ENCODE measurements around the gene MARCO. TPM values are rescaled to one million over a fixed set of nuclear protein-coding genes. Genes with fewer than 3 reads are reported as not detected.

The MARCO gene
- total and polyA plus RNA-seq, 4 donors: 21.8 to 113 (median 61.6) TPM

DNA sequence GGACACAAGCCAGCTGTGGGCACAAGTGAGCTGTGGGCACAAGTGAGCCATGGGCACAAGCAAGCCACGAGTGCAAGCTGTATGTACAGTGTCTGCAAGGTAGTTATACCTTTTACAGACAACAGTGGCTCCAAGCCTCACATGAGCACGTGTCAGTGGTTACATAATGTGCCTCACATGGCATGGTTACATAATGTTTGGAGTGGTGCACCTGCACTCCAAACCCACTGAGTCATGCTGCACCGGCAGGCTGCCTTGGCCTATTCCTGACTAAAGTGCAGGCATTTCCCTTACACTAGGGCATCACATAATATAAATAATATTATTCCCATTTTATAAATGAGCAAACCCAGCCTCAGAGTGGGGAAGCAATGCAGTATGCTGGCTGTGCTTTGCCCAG is 62.6 kb downstream of the MARCO start:
- 42% methylated on average over 3 of the region's 3 CpGs for WGBS
- Histone ChIP-seq H3K4me1 (ENCODE audit: control insufficient read depth in 4 of 4, insufficient read depth in 4 of 4, low read length in 3 of 4) (no peaks in the 10 kb centered on the region), H3K9ac (ENCODE audit: low read depth in 1 of 2, low read length in 2 of 2) (no peak overlapping the region), H3K27me3 (ENCODE audit: control insufficient read depth in 4 of 4, insufficient read depth in 4 of 4, low read length in 3 of 4) (peaks cover 0 to 5% (median 0%) of the 10 kb centered on the region in 4 donors), H3K9me3 (ENCODE audit: control insufficient read depth in 4 of 4, low read length in 3 of 4) (no peaks in the 10 kb centered on the region), H3K27ac (ENCODE audit: low read depth in 1 of 2, low read length in 2 of 2) (no peak overlapping the region), H3K4me3 (ENCODE audit: low read depth in 1 of 3, low read length in 3 of 3) (no peak overlapping the region), H3K36me3 (ENCODE audit: control insufficient read depth in 4 of 4, insufficient read depth in 3 of 4, low read depth in 1 of 4, low read length in 3 of 4) (no peaks in the 10 kb centered on the region)
- TF ChIP-seq YY1 (IDR thresholded peaks at IDR 0.05) (no peak), FOXA2 (IDR thresholded peaks at IDR 0.05) (no peak), RXRA (IDR thresholded peaks at IDR 0.05) (no peak), CTCF (IDR thresholded peaks at IDR 0.05; ENCODE audit: low read depth, low read length, missing input control) (no peak), ATF3 (IDR thresholded peaks at IDR 0.05) (no peak), JUND (IDR thresholded peaks at IDR 0.05) (no peak), REST (IDR thresholded peaks at IDR 0.05) (no peak), SP1 (IDR thresholded peaks at IDR 0.05) (no peak), FOXA1 (IDR thresholded peaks at IDR 0.05) (no peak), HNF4A (conservative IDR thresholded peaks at IDR 0.05) (no peak), RAD21 (IDR thresholded peaks at IDR 0.05) (no peak), GABPA (IDR thresholded peaks at IDR 0.05 in 1 of 2, conservative IDR thresholded peaks at IDR 0.05 in 1 of 2) (no peak), NR2F2 (IDR thresholded peaks at IDR 0.05) (no peak), TAF1 (conservative IDR thresholded peaks at IDR 0.05) (no peak), EGR1 (IDR thresholded peaks at IDR 0.05; ENCODE audit: low read depth in 2 of 2) (no peak)
- TF ChIP-seq, protein P1, sequence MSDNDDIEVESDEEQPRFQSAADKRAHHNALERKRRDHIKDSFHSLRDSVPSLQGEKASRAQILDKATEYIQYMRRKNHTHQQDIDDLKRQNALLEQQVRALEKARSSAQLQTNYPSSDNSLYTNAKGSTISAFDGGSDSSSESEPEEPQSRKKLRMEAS (IDR thresholded peaks at IDR 0.05): no peak
- TF ChIP-seq, protein P2, sequence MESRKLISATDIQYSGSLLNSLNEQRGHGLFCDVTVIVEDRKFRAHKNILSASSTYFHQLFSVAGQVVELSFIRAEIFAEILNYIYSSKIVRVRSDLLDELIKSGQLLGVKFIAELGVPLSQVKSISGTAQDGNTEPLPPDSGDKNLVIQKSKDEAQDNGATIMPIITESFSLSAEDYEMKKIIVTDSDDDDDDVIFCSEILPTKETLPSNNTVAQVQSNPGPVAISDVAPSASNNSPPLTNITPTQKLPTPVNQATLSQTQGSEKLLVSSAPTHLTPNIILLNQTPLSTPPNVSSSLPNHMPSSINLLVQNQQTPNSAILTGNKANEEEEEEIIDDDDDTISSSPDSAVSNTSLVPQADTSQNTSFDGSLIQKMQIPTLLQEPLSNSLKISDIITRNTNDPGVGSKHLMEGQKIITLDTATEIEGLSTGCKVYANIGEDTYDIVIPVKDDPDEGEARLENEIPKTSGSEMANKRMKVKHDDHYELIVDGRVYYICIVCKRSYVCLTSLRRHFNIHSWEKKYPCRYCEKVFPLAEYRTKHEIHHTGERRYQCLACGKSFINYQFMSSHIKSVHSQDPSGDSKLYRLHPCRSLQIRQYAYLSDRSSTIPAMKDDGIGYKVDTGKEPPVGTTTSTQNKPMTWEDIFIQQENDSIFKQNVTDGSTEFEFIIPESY (IDR thresholded peaks at IDR 0.05): no peak
- no peak for DNase-seq (ENCODE audit: low spot score)
